T-helper 9 cell (primary cell): ENCODE data around the gene PPP6R2.

ENCODE experiments used
- DNase-seq: peaks from one replicate; pipeline ENCODE4 v3.0.0-alpha.2; 2020

Gene PPP6R2

DNA sequence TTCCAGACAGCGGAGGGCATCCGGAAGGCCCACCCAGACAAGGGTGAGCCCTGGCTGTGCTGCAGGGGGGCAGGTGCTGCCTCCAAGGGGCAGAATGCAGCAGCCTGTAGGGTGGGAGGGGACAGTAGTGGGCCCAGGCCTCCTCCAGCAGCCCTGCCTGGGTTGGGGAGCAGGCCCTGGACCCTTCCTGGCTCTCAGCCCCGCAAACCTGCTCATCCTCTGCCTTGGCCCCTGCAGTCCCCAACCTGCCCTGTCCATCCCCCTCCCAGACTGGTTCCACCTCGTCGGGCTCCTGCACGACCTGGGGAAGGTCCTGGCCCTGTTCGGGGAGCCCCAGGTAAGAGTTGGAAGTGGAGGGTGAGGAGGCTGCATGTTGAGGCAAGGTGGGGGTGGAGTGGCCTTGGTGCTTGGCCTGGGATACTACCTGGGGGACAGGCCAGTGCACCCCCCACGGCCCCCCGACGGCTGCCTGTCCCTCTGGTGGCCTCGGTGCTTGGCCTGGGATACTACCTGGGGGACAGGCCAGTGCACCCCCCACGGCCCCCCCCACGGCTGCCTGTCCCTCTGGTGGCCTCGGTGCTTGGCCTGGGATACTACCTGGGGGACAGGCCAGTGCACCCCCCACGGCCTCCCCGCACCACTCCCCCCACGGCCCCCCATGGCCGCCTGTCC, 145.0 kb downstream of the PPP6R2 start:
- DNase-seq: no peak

DNA sequence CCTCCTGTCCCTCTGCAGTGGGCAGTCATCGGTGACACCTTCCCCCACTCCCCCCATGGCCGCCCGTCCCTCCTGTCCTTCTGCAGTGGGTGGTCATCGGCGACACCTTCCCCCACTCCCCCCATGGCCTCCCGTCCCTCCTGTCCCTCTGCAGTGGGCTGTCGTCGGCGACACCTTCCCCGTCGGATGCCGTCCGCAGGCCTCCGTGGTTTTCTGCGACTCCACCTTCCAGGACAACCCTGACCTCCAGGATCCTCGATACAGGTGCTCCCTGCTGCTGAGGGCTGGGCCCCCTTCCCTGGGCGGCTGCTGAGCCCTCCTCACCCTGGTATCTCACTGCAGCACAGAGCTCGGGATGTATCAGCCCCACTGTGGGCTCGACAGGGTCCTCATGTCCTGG, 145.8 kb downstream of the PPP6R2 start:
- DNase-seq: no peak

- no peak for DNase-seq
These were observed 146.5 kb downstream of the PPP6R2 start for GRCh38 chr22:50489363-50490243.

- no peak for DNase-seq
These were observed 147.6 kb downstream of the PPP6R2 start for GRCh38 chr22:50490531-50491308.
